ENCODE results near the gene TTLL5. TPM values are rescaled to one million over a fixed set of nuclear protein-coding genes. Genes with fewer than 3 reads are reported as not detected.

TTLL5 gene
- total RNA-seq, 1 donor from 2014 or later = 45.2 TPM

DNA sequence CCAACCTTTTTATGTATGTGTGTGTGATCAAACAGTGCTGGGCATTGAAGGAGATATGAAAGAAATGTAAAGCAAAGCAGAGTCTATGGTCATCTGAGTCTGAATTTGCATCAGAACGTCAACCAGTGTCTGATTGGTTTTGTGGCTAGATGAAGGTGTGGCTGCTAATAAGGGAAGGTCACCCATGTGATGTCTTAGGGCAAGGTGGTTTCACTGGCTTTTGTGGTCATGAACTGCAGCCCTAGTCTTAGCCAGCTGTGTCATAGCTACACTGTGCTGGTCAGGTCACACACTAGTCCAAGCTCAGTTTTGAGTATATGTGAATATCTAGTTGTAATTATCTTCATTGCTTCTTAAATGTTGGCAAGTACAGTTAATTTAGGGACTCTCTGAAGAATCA, 214.9 kb downstream of the TTLL5 start:
- Mint-ChIP-seq H3K9me3 (peaks cover 3% of the 10 kb centered on the region), H3K36me3 (peaks cover 5% of the 10 kb centered on the region), H3K4me3 (no peak overlapping the region), H3K27me3 (ENCODE audit: low read depth) (no peaks in the 10 kb centered on the region), H3K27ac (no peak overlapping the region), H3K4me1 (peaks cover 30% of the 10 kb centered on the region)
- no peak for TF ChIP-seq CTCF (IDR thresholded peaks at IDR 0.05; ENCODE audit: unreplicated experiment)
- no peak for DNase-seq (ENCODE audit: low spot score in 2 of 2, unreplicated experiment in 2 of 2)

GRCh38 chr14:75876530-75876929, 215.5 kb downstream of the TTLL5 start:
- Mint-ChIP-seq H3K27me3 (ENCODE audit: low read depth) (no peaks in the 10 kb centered on the region), H3K9me3 (peaks cover 3% of the 10 kb centered on the region), H3K36me3 (peaks cover 6% of the 10 kb centered on the region), H3K27ac (peak overlapping the region; percentile 41), H3K4me1 (peaks cover 24% of the 10 kb centered on the region), H3K4me3 (no peak overlapping the region)
- DNase-seq (ENCODE audit: low spot score in 2 of 2, unreplicated experiment in 2 of 2) = no peak
- TF ChIP-seq CTCF (IDR thresholded peaks at IDR 0.05; ENCODE audit: unreplicated experiment) = no peak

DNA sequence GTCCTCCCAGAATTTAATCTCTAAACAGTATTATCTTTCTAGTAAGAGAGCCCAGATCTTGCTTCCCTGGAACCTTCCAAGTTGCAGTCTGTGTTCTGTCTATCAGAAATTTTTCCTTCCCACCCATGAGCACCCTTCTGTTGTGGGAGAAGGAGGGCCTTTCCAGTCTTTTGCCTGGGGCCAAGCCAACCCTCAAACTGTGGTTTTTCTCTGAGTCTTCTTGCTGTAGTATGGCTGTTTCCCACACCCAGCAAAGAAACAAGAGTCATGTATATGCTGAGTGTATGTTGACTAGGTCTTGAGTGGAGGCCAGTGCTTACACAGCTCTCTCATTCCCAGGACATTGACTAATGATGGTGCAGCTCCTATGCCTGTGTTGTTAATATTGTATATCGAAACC, 216.2 kb downstream of the TTLL5 start:
- TF ChIP-seq CTCF (IDR thresholded peaks at IDR 0.05; ENCODE audit: unreplicated experiment) = no peak
- Mint-ChIP-seq H3K4me3 (no peak overlapping the region), H3K4me1 (peaks cover 19% of the 10 kb centered on the region), H3K36me3 (peaks cover 6% of the 10 kb centered on the region), H3K9me3 (peaks cover 3% of the 10 kb centered on the region), H3K27me3 (ENCODE audit: low read depth) (no peaks in the 10 kb centered on the region), H3K27ac (peak overlapping the region; percentile 41)
- no peak for DNase-seq (ENCODE audit: low spot score in 2 of 2, unreplicated experiment in 2 of 2)

DNA sequence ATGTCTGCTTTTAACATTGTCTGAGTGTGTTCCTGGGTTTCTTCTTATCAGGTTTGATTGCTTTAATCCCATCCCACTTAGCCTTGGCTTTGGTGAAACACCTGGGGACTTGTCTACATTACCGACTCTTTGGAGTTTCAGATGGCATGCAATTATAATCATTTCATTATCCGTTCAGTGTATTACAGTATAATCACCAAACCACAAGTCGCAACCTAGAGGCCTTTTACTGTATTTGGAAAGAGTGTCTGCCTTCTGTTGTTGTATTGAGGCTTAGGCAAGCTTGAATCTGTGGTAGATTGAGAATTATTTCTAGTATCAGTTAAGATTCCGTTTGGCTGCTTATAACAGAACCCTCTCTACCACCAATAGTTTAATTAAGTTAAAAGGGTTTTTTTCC, 216.8 kb downstream of the TTLL5 start:
- peaks cover 3% of the 10 kb centered on the region for H3K9me3 Mint-ChIP-seq
- H3K4me3 Mint-ChIP-seq = no peak overlapping the region
- peaks cover 19% of the 10 kb centered on the region for H3K4me1 Mint-ChIP-seq
- H3K36me3 Mint-ChIP-seq = peaks cover 9% of the 10 kb centered on the region
- no peaks in the 10 kb centered on the region for H3K27me3 Mint-ChIP-seq (ENCODE audit: low read depth)
- no peak for TF ChIP-seq CTCF (IDR thresholded peaks at IDR 0.05; ENCODE audit: unreplicated experiment)
- no peak for DNase-seq (ENCODE audit: low spot score in 2 of 2, unreplicated experiment in 2 of 2)
- peak overlapping the region; percentile 72 for H3K27ac Mint-ChIP-seq

GRCh38 chr14:75879031-75879430, 218.0 kb downstream of the TTLL5 start:
- H3K36me3 Mint-ChIP-seq = peaks cover 9% of the 10 kb centered on the region
- no peaks in the 10 kb centered on the region for H3K9me3 Mint-ChIP-seq
- H3K4me1 Mint-ChIP-seq = peaks cover 25% of the 10 kb centered on the region
- peak overlapping the region; percentile 59 for H3K27ac Mint-ChIP-seq
- TF ChIP-seq CTCF (IDR thresholded peaks at IDR 0.05; ENCODE audit: unreplicated experiment) = no peak
- no peak for DNase-seq (ENCODE audit: low spot score in 2 of 2, unreplicated experiment in 2 of 2)
- no peak overlapping the region for H3K4me3 Mint-ChIP-seq
- H3K27me3 Mint-ChIP-seq (ENCODE audit: low read depth) = no peaks in the 10 kb centered on the region

DNA sequence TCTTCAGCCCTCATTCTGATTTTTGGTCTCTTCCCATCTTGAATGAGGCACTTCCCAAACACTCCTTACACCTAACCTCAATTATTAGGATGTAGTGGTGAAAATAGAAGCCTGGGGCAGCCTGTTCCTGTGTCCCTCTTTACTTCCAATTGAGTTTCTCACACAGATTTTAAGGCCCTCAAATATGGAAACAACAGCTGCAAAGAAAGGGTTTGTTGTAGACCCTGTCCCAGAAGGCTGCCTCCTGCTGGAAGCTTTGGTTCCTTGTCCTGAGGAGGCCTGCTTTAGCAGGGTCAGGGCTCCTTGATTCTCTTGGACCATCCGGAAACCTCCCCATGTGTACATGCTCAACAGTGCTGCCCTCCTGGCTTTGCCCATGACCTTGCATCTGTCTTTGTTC, 219.5 kb downstream of the TTLL5 start:
- Mint-ChIP-seq H3K9me3 (no peaks in the 10 kb centered on the region), H3K4me1 (peaks cover 29% of the 10 kb centered on the region), H3K36me3 (peaks cover 12% of the 10 kb centered on the region), H3K27me3 (ENCODE audit: low read depth) (no peaks in the 10 kb centered on the region), H3K27ac (no peak overlapping the region), H3K4me3 (no peak overlapping the region)
- no peak for TF ChIP-seq CTCF (IDR thresholded peaks at IDR 0.05; ENCODE audit: unreplicated experiment)
- DNase-seq (ENCODE audit: low spot score in 2 of 2, unreplicated experiment in 2 of 2) = no peak

Measured in mesothelial cell of epicardium (in vitro differentiated cells).